Stimulated activated CD8-positive, alpha-beta memory T cell treated with anti-CD3 and anti-CD28 coated beads, Interleukin-7, amount 100 ng/mL, for 1 hour (primary cell): ENCODE measurements around the gene CHRM4.
A peak's percentile ranks its signal among the peaks of the same experiment; 100 is the strongest.

Experiments used
- DNase-seq, 2 donors: peaks; one replicate each; pipeline ENCODE4 v3.0.0-alpha.2; 2020; ENCODE audit warnings: low read depth in 2 of 2

Gene CHRM4

GRCh38 chr11:46367244-46367915 is 24.2 kb downstream of the CHRM4 start:
- peak; percentile 64 to 72 for DNase-seq

- no peak for DNase-seq
Measured at GRCh38 chr11:46366661-46367161, 24.9 kb downstream of the CHRM4 start.

GRCh38 chr11:46366260-46366659 is 25.3 kb downstream of the CHRM4 start:
- no peak for DNase-seq

GRCh38 chr11:46364791-46365190 is 26.8 kb downstream of the CHRM4 start:
- DNase-seq = no peak

GRCh38 chr11:46364056-46364455 is 27.5 kb downstream of the CHRM4 start:
- no peak for DNase-seq

- no peak for DNase-seq
Measured at GRCh38 chr11:46363455-46364005, 28.0 kb downstream of the CHRM4 start.

- no peak for DNase-seq
Measured at GRCh38 chr11:46363031-46363407, 28.6 kb downstream of the CHRM4 start.

GRCh38 chr11:46362156-46363030 is 29.2 kb downstream of the CHRM4 start:
- DNase-seq = no peak

GRCh38 chr11:46361283-46362155 is 30.1 kb downstream of the CHRM4 start:
- DNase-seq = no peak

- DNase-seq = no peak
Measured at GRCh38 chr11:46360878-46361277, 30.7 kb downstream of the CHRM4 start.

GRCh38 chr11:46359953-46360352 is 31.6 kb downstream of the CHRM4 start:
- no peak for DNase-seq

GRCh38 chr11:46357483-46357936 is 34.1 kb downstream of the CHRM4 start:
- no peak for DNase-seq

GRCh38 chr11:46356924-46357482 is 34.6 kb downstream of the CHRM4 start:
- no peak for DNase-seq

- no peak for DNase-seq
Measured at GRCh38 chr11:46353698-46354097, 37.9 kb downstream of the CHRM4 start.

- DNase-seq = peak; percentile 51 to 59
Measured at GRCh38 chr11:46352063-46352841, 39.3 kb downstream of the CHRM4 start.

GRCh38 chr11:46351606-46352005 is 40.0 kb downstream of the CHRM4 start:
- DNase-seq = no peak

- no peak for DNase-seq
Measured at GRCh38 chr11:46351148-46351547, 40.4 kb downstream of the CHRM4 start.

GRCh38 chr11:46350695-46351094 is 40.9 kb downstream of the CHRM4 start:
- no peak for DNase-seq

GRCh38 chr11:46348566-46349401 is 42.8 kb downstream of the CHRM4 start:
- DNase-seq = peak in 1 of 2 donors; percentile 49
